ENCODE results near the gene INSYN2B.
"Not testable (repeated sequence)": the region's sequence is repeated elsewhere in the genome, so short reads cannot be mapped to it uniquely, and the experiment has no call there.

INSYN2B gene

GRCh38 chr5:169840405-169840804 lies 139.9 kb downstream of the INSYN2B start:
- DNase-seq, result no peak

GRCh38 chr5:169838688-169839087 lies 141.6 kb downstream of the INSYN2B start:
- DNase-seq, result no peak

- no peak for DNase-seq
Measured at GRCh38 chr5:169837686-169838085, 142.6 kb downstream of the INSYN2B start.

DNA sequence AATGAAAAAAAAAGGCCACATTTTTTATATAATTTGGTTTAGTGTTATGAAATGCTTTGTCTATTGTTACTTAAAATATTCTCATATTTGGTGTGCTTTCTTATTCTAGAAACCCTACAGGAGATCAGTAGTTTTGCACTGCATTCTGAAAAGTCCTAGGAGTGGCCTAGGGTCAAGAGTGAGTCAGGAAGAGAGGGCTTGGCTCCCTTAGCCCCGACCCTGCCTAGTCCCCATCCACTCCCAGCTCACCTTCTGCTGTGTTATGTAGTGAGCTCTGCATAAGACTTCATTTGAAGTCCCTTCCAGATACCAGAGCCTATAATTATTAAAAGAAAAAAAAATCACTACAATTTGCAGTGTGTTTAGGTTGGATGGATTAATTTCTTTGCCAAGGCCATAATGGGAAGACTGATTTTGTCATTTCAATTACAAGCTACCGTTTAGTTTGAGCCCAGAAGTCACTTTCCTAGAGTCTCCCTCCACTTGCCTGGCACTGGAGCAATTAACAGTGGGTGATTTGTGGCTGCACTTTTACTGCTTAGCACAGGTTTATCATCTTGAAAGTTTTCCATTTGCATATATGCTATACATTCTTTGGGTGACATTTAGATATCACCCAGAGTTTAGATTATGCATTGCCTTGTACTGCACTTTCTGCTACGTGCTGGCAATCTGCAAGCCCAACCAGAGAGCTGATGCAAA lies 143.3 kb downstream of the INSYN2B start:
- DNase-seq, result no peak

GRCh38 chr5:169834540-169834939 lies 145.8 kb downstream of the INSYN2B start:
- not testable (repeated sequence) for DNase-seq

- not testable (repeated sequence) for DNase-seq
Measured at GRCh38 chr5:169833681-169834292, 146.5 kb downstream of the INSYN2B start.

DNA sequence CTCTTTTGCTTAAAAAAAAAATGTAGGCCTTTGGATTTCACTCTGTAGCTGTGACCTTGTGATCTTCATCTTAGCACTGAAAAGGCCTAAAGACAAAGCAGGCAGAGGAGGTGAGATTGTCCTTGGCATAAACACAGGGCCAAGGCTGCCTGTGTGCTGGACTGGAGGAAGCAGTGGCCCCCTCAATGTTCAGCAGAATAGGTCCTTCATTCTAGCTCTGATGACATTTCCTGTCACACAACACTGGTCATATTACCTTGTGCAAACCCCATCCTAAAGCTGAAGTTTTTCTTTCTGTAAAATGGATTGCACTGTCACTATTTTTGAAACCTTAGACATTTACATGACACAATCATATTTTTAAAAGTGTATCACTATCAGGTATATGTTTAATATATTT lies 147.4 kb downstream of the INSYN2B start:
- DNase-seq, result no peak

- DNase-seq, result no peak
Measured at GRCh38 chr5:169832304-169832703, 148.0 kb downstream of the INSYN2B start.

GRCh38 chr5:169831331-169831730 lies 149.0 kb downstream of the INSYN2B start:
- no peak for DNase-seq

DNA sequence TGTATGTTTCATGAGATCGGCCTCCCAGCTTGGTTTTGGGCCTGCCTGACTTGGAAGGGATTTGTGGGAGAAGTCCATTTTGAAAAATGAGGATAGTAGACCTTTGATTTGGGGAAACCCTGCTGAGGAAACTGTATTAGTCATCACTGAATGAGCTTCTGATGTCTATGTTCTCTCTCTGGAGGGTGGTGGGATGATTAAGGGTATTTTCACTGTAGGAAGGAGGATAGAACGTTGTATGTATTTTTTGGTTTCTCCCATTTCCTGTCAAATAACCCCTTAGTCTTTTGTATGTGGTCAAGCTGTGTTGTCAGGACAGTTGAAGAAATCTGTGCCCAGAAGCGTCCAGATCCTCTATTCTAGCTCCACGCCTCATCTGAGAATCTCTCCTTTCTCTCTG lies 151.9 kb downstream of the INSYN2B start:
- DNase-seq, result no peak

DNA sequence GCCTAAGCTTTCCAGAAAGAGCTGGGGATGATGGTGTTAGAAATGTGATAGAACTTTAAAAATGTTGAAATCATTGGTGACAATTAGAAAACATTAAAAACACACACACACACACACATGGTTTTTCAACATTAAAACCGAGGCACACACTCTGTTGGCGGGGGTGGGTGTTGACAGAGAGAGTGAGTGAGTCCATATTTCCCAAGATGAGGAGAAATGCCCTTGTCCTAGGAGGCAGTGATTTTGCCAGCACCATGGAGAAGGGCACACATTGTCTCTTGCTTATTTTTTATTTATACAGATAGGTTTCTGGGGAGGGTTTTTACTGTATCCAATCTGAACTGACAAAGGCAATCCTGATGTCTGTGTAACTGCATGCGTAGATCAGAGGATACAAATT lies 152.5 kb downstream of the INSYN2B start:
- no peak for DNase-seq

DNA sequence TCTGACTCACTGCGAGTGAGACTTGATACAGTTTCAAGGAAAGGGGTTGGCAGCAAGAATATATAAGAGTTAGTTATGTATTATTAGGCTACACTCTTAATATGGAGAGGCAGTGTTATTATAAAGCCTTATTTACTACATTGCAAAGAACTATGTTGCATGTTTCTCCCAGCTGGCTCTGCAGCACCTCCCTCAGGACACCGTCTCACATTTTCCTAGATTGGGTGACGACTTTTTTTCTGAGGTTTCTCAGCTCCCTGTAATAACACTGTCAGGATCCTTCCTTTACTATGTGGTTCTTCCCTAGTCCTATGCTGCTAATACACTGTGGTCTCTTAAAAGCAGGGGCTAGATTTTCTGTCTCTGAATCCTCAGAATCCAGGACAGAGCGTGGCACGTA lies 153.7 kb downstream of the INSYN2B start:
- DNase-seq, result no peak

DNA sequence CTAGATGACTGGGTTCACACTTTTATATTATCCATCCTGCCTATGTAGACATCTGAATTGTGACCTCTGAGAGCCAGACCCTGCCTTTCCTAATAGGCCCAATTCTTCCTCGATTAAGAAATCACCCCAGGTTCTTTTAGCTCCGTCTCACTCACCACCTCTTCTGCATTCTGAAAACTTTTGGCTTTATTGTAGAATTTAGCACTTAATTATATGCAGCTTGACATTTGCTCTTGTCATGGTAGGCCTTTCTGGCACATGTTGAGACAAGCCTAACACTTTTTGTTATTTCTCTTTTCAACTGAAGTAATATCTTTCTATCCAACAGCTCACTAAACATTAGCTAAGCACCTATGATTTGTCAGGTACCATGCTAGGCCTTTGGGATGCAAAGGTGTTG lies 163.3 kb downstream of the INSYN2B start:
- DNase-seq, result no peak

- no peak for DNase-seq
Measured at GRCh38 chr5:169814522-169814921, 165.8 kb downstream of the INSYN2B start.
